SW 1271 (cell line): Measurements from ENCODE around the gene AGAP5.
"Not testable (repeated sequence)": the region's sequence is repeated elsewhere in the genome, so short reads cannot be mapped to it uniquely, and the experiment has no call there.

ENCODE experiments used
- DNase-seq, 2 experiments: peaks; one replicate each; lab custom pipeline; 2025; lab: John Stamatoyannopoulos, UW

Gene AGAP5

DNA sequence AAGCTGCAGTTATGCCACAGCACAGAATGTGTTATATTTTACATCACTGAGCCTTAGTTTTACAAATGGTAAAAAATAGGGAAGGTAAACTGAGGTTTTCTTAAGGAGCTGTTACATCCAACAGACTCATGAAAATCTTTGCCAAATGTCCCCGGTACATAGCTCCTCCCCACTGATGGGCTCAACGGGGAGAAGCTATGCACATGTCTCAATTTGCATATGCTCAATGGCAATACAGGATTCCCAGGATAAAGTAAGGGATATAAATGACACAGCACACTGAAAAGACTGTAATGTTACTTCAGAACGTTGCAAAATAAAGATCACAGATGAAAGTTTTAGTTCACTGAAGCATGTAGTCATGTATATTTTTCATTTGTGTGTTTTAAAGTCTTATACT lies 16.6 kb upstream of the AGAP5 start:
- not testable (repeated sequence) for DNase-seq

DNA sequence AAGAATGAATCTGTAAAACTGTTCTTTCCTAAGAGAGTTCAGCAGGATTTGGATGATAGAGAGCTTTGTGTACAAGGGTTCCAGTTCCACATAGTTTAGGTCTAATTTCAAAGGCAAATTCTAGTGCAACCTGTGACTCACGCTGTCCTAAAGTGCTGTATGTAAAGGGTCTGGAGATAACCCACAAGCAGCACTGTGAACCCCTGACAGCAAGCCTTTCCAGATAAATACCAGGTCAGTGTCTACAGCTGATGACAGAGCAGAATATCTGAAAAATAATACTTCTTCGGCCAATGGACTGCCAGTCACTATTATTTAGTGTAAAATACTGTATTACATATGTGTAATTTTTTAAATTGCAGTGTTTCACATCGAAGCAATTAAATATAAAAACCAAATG lies 16.0 kb upstream of the AGAP5 start:
- DNase-seq, result not testable (repeated sequence)

DNA sequence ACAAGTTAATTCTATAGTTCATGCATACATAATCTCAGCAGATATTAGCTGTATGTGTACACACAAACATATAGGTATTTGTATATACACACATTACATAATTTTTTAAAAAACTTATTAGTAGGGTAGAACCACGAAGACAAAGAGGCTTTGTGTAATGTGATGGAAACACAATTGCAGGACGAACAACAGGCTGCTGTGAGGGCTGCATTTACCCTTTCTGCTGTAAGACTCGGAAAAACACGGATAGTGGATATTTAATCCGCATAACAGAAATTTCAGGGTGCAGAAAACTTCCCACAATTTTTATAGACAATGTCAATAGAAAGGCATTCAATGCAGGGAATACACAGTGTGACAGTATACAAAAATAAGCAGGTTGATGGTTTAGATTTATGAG lies 13.8 kb upstream of the AGAP5 start:
- DNase-seq, result not testable (repeated sequence)

DNA sequence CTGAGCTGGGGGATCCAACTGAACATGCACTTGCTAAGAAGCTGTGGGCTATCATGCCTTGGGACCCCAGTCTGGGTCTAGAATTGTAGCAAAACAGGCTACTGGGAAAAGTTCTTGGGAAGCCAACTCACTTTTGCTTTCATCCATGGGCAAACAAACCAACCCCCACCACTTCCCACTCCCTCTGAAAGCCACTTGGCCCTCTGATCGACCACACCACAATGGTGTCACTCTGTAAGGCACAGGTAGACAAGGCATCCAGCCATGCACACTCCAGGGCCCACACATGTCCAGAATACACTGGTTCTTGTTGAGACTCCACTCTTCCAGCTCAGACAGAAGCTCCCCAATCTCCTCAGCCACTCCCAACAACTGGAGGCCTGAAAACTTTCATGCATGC lies 10.2 kb upstream of the AGAP5 start:
- not testable (repeated sequence) for DNase-seq

DNA sequence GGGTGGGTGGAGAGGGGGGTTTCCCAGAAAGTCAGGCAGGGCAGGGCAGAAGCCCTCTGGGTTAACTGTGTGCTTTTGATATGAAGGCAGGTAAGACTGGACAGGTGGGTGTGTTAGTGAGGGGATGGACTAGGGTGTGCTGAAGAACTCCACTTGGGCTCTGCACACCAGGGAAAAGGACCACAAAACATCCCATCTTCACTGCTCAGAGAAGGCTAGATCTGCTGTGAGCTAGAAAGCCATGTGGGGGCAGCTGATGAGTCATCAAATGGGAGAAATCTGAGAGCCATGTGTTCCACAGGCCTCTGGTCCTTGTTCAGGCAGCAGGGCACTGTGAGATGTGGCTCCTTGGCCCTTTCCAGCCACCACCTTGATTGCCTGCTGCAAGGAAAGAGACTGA lies 9.7 kb upstream of the AGAP5 start:
- not testable (repeated sequence) for DNase-seq

DNA sequence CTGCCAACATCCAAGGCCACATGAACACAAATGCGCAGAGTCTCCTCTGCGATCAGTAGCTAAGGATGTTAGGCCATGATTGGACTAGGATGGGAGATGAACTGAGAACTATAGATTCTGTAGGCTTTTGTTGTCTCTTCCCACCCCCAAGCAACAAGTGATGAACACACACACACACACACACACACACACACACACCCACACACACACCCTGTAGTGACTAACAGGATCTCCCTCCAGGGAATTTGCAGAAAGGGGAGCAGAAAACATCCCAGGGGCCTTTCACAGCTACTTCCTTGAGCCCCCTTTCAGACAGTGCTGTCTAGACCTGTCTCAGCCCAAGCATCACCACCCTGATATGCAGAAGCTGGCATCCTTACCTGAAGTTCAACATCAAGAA lies 8.6 kb upstream of the AGAP5 start:
- DNase-seq, result not testable (repeated sequence)

DNA sequence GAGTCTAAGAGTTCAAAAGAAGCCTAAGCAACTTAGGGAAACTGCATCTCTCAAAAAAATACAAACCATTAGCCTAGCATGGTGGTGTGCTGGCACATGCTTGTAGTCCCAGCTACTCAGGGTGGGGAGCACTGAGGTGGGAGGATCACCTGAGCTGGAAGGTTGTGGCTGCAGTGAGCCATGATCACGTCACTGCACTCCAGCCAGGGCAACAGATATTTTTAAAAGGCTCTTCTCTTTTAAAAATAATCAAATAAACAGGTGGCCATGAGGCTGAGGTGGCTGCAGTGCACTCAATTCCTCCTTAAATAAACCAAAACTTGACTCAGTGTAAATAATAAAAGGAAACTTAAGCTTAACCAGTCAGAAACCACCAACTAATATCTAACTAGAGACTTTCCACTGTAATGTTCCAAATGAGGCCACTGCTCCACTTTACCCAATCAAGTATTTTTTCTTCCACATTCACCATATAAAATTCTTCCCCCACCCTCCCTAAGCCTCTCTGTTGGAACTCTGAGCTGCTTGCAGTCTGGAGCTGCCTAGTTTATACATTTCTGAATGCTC lies 7.7 kb upstream of the AGAP5 start:
- not testable (repeated sequence) for DNase-seq

DNA sequence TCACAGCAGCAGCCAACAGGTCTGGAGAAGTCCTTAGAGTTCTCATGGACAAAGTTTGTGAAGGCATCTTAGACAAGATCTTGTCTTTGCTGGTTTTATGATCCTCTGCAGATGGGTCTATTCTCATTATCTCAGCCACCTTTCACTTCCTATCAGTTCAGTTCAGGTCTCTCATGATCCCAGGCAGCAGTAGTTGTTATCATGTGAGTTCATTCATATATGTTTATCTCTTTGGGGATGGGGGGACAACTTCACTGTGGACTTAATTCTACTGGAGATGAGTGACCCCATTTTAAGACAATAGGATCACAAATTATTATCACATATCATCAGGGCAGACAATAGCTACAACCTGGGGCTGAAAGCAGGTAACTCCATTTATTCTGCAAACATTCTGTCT lies 6.0 kb upstream of the AGAP5 start:
- DNase-seq, result not testable (repeated sequence)

DNA sequence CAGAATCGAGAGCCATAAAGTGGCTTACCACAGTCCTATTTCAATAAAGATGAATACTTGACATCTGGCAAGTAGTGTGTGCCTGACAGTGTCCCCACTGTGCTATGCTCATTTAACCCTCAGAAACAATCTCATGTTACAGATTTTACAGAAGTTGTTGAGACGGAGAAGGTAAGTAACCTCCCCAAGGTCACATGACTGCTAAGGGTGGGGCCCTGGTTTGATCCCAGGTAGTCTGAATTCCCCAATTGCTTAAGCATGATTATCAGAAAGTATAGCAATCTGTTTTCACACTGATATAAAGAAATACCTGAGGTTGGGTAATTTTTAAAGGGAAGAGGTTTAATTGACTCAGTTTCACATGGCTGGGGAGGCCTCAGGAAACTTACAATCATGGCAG lies 910 bp upstream of the AGAP5 start:
- DNase-seq, result not testable (repeated sequence)

DNA sequence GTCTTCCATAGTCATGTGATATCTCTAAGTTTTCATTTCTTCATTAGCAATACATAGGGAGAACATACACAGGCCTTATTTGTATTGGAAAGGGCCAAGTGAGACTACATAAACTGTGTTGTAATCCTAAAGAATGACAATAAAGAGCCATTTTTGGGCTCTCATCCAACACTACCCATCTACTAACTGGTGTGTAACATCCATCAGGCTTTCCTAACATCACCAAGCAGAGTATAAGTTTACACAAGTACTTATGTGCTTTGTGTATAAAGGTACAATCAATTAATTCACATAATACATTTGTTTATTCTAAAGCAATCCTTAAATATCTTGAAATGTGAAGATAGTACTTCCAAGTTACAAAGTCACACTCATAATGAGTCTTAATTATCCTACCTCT lies 2.6 kb downstream of the AGAP5 start:
- not testable (repeated sequence) for DNase-seq

DNA sequence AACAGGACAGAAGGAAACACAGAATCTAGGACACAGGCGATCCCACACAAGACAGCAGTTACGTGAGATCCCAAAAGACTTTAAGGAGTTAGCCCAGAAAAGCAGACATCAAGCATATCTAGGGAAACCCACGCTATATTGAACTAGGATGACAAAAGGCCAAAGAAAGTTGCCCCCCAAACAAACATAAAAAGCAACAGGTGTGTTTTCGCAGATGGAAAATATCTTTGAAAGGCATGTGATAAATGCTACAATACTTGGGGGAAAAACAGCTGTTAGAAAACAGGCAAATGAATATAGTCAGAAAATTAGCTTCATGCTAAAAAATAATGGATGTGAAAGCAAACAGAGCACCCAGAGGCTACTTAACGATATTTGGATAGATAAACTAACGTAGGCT lies 7.2 kb downstream of the AGAP5 start:
- not testable (repeated sequence) for DNase-seq

DNA sequence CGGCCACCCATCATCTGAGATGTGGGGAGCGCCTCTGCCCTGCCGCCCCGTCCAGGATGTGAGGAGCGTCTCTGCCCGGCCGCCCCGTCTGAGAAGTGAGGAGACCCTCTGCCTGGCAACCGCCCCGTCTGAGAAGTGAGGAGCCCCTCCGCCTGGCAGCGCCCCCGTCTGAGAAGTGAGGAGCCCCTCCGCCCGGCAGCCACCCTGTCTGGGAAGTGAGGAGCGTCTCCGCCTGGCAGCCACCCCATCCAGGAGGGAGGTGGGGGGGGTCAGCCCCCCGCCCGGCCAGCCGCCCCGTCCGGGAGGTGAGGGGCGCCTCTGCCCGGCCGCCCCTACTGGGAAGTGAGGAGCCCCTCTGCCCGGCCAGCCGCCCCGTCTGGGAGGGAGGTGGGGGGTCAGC lies 8.3 kb downstream of the AGAP5 start:
- DNase-seq, result not testable (repeated sequence)

DNA sequence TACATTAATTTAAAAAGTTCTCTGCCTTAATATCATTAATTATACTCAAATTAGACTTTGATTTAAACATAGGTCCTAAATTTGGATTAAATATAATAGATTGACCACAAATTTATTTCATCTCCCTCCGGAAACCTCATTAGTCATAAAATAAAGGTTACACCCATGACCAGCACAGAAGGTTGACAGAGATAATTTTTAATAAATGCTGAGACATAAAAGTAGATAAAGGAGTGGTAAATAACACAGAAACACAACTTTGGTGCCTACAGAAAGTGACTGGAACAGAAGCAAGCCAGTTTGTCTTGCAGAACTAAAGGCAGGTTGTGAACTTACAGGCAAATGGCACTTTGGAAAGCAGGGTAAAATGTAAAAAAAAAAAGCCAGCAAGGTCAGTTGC lies 10.3 kb downstream of the AGAP5 start:
- DNase-seq, result not testable (repeated sequence)

DNA sequence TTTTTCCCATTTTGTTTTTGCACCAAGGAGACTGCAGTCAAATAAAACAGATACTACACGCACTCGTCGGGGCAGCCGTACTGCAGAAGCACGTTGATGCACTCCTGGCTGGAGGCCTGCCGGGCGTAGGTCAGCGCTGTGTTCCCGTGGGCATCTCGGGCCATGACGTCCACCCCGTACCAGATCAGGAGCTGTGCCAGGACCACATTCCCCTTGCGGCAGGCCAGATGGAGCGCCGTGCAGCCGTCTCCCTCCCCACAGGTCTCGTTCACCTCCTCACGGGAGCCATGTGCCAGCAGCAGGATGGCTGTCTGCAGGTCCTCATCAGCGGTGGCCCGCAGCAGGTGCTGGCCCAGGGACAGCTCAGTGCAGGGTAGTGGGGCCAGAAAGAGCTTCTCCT lies 23.4 kb downstream of the AGAP5 start:
- DNase-seq, result not testable (repeated sequence)

DNA sequence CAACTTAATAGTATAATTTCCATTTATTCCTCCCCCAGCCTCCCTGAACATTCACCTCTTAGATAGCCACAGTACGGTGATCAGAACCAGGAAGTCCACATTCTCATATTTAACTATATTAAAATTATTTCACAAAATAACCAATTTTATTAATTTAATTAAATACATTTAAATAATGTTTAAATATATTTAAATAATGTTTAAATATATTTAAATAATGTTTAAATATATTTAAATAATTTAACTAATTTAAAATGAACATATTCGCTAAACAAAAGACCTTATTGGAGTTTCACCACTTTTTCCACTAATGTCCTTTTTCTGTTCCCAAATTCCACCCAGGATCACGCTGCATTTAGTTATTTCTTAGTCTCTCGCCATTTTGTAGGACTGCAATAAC lies 29.5 kb downstream of the AGAP5 start:
- DNase-seq, result not testable (repeated sequence)

DNA sequence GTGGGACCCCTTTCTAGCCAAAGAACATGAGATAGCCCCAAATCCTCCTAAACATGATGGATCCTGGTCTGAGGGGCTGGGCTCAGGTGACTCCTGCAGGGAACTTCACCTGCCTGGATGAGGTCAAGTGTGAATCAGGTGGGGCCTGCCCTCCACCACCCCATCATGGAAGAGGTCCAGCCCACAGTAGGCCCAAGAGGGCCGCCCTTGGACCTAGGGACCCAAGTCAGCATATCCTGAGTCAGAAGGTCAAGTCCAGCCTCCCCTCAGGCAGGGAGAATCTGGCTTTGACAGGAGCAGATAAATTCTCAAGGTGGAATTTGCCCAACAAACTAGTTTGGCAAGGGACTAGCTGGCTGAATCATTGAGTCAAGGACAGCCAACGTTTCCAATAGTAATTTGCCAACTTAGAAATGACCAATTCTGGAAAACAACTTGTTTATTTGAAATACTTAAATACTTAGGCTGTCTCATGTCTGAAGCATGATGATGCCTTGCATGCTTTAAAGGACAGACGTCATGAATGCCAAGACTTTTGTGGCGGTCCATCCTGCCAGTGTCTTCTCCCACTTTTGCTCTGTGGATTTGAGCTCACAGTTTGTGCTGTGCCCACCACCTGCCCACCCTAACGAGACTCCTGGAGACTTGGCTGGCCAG lies 31.6 kb downstream of the AGAP5 start:
- DNase-seq, result not testable (repeated sequence)

DNA sequence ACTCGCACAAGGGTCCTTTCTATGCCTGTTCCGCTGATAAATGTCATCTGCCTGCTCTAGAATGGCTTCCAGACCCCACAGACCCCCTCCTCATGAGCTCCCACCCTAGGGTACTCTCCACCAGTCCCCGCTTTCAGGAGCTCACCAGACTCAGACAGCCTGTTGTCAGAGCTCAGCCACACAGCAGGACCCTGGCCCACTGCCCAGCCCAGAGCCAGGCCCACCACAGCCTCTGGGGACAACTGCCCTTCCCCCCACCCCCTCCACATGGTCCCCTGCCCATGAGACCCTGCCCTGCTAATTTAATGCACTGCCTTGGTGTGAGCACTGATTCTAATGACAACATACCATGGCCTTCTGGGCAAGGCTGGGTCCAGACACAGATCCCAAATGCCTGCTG lies 32.3 kb downstream of the AGAP5 start:
- not testable (repeated sequence) for DNase-seq

DNA sequence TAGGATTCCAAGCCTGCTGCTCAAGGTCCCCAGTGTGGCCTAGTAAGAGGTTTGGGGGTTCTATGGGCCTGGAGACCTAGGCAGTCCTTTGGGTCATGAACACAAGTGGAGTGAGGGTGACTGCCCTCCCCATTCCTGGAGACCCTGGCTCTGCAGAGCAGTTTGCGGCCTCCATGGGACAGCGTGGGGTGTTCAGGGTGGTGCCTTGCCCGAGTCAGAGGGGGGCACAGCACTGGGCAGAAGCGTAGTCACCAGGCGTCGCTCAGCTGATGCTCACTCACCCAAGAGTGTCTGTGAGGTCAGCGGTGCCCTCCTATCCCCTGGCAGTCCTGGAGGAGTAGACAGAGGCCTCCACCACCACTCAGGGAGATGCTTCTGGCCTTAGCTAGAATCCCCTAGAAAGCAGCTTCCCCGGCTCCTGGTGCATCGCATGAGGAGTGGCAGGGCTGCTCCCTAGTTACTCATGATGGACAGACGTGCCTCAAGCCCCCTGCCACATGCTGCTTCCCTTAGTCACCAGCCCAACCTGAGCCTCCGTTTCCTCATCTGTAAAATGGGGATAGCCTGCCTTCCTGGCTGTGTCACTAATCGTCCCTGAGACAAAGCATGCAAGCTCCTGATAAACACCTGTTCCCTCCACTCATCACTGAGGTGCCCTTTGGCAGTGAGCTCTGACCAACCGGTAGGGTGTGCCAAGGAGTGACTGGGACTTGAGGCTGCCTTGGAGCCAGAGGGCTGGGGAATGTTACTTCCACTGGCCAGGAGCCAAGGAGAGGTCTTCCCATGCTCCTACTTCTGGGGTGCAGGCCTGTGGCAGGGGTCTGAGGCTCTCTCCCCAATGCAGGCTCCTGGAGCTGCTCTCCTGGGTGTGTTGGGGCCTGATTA lies 33.5 kb downstream of the AGAP5 start:
- DNase-seq, result not testable (repeated sequence)

DNA sequence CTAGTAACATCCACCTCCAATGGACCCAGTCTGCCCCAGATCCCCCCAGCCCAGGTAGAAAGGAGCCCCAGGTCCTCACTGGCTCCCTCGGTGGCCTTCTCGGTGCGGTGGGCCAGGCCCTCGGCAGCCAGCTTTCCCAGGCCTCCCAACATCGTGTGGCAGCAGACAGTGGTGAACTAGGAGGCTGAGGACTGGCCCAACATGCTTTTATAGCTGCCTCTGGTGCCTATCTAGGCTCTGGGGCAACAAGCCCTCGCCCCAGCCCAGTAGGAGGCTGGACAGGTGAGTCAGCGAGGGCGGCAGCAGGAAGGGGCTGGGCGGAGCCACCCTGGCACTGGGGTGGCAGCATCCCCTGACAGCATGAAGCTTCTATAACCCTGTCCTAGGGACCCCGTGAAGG lies 34.3 kb downstream of the AGAP5 start:
- DNase-seq, result not testable (repeated sequence)

DNA sequence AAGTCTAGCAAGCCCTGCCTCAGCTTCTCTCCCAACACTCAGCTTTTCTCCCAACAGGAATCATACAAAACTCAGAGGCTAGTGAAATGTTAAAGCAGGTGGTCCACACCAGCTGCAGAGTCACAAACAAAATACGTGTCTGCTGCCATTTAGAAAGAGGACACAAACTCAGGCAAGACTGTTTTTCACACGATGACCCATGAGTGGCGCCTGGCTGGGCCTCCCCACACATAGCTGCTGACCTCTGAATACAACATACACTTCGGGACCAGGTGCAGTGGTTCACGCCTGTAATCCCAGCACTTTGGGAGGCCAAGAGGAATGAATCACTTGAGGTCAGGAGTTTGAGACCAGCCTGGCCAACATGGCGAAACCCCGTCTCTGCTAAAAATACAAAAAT lies 35.2 kb downstream of the AGAP5 start:
- not testable (repeated sequence) for DNase-seq

DNA sequence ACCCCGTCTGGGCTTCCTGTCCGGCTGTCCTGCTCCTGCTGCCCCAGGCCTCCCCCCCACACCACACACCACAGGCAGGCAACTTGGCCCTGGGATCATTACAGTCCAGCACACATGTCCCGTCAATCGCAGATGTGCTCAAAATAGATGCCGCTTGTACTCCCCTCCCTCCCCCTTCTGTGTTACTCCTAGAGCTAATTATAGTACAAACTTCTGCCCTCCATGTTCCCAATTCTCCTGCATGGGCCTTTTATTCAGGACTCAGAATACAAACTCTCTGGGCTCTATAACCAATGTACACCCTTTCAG lies 42.0 kb downstream of the AGAP5 start, which contains the start of gene SYNPO2L:
SYNPO2L (minus strand) TSS at position 40 of the 309 bp plus-strand sequence. CDS start 107 bp downstream, outside the sequence.
- DNase-seq, result no peak

DNA sequence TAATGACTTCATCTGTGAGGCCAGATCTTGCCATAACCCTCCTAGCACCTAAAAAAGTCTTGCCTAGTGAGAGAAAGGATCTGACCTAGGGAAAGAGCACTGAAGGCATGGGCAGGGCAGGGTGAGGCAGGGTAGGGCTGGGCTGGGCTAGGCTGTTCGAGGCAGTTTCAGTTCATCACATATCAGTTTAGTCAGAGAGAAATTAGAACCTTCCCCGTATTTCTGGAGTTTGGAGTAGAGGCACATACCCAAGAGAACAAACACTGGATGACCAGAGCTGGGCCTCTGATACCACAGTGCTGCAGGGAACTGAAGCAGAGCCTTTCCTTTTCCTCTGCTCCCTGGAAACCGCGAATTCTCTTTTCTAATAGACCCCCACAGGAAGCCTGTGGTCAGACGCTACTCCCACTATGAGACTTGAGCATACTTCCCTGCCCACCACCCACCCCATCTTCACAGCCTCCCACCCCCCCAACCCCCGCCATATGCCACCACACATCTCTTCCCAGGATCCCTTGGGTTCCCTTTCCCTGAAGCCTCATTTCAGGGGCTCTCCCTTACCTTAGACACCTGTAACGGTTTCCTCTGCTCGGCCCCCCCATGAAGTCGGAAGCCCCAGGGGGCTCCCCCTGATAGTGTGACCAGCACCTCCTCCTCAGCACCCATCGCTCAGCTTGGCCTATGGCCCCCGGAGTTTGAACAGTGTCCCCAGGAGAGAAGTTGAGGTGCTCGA lies 42.5 kb downstream of the AGAP5 start:
- DNase-seq, result no peak
